SK-N-SH (cell line): ENCODE measurements around the gene SLCO2B1. TPM values are rescaled to one million over a fixed set of nuclear protein-coding genes. Genes with fewer than 3 reads are reported as not detected.

Experiments
- CTCF ChIA-PET: fragments of 300-600, 350-600 bp; formaldehyde crosslinking; extraction: SDS; loops from one replicate; lab custom pipeline; 2021; lab: Yijun Ruan, JAX
- POLR2A ChIA-PET: fragments of 350-600 bp; sonication (Branson Sonifier 250); formaldehyde crosslinking; extraction: SDS; loops from one replicate; lab custom pipeline; 2020; ENCODE audit warnings: antibody characterized with exemption, inconsistent platforms; lab: Yijun Ruan, JAX
- DNase-seq: peaks from one replicate; pipeline ENCODE4 v3.0.0; 2012
- H2AFZ ChIP-seq: fragments of 200-600 bp; sonication (generic); 2 replicates; pipeline ENCODE4 v1.8.1; 2016; ENCODE audit warnings: antibody characterized with exemption, mild to moderate bottlenecking, low read depth
- H3F3A ChIP-seq: fragments of 200-600 bp; sonication (generic); replicated peaks from 2 replicates; pipeline ENCODE3; 2016; ENCODE audit warnings: antibody characterized with exemption, mild to moderate bottlenecking; ENCODE audit not compliant: insufficient read depth
- H3K27ac ChIP-seq, 2 experiments: fragments of 200-500 bp in 1 of 2; fragments of 200-600 bp in 1 of 2; sonication (Bioruptor generic) in 1 of 2; sonication (generic), shearing (Covaris generic) in 1 of 2; 2 replicates each; pipeline versions ENCODE4 v1.5.1 to v1.6.1; 2014 to 2016; ENCODE audit warnings: low read depth in 2 of 2, inconsistent platforms in 1 of 2, low read length in 1 of 2, mild to moderate bottlenecking in 1 of 2, mixed read lengths in 1 of 2
- H3K27me3 ChIP-seq: fragments of 200-600 bp; sonication (generic), shearing (Covaris generic); 2 replicates; pipeline ENCODE4 v1.6.1; 2016; ENCODE audit warnings: mixed run types; ENCODE audit not compliant: insufficient read depth
- H3K36me3 ChIP-seq, 2 experiments: fragments of 200-500 bp in 1 of 2; fragments of 200-600 bp in 1 of 2; sonication (Bioruptor generic) in 1 of 2; sonication (generic) in 1 of 2; replicated peaks in 1 of 2; 2 replicates each; pipeline versions ENCODE3 to v1.5.1; 2014 to 2016; ENCODE audit warnings: low read length in 1 of 2, mild to moderate bottlenecking in 1 of 2; ENCODE audit not compliant: insufficient read depth in 2 of 2, control insufficient read depth in 1 of 2
- H3K4me1 ChIP-seq, 2 experiments: fragments of 200-500 bp in 1 of 2; fragments of 200-600 bp in 1 of 2; sonication (Bioruptor generic) in 1 of 2; sonication (generic), shearing (Covaris generic) in 1 of 2; 2 replicates each; pipeline versions ENCODE4 v1.5.1 to v1.6.1; 2014 to 2016; ENCODE audit warnings: low read depth in 1 of 2, low read length in 1 of 2, mixed run types in 1 of 2; ENCODE audit not compliant: insufficient read depth in 2 of 2, control insufficient read depth in 1 of 2
- H3K4me2 ChIP-seq: fragments of 200-600 bp; sonication (generic), shearing (Covaris generic); 2 replicates; pipeline ENCODE4 v1.6.1; 2017; ENCODE audit warnings: mixed run types
- H3K4me3 ChIP-seq, 2 experiments: fragments of 200-500 bp in 1 of 2; fragments of 200-600 bp in 1 of 2; sonication (Bioruptor generic) in 1 of 2; sonication (generic), shearing (Covaris generic) in 1 of 2; 2 replicates each; pipeline versions ENCODE4 v1.5.1 to v1.8.1; 2014 to 2016; ENCODE audit warnings: low read depth in 2 of 2, inconsistent platforms in 1 of 2, low read length in 1 of 2, mild to moderate bottlenecking in 1 of 2, mixed read lengths in 1 of 2, moderate library complexity in 1 of 2
- H3K79me2 ChIP-seq: fragments of 200-600 bp; sonication (generic); 2 replicates; pipeline ENCODE4 v1.8.1; 2017; ENCODE audit warnings: mild to moderate bottlenecking; ENCODE audit not compliant: insufficient read depth
- H3K9ac ChIP-seq: fragments of 200-600 bp; sonication (generic); 2 replicates; pipeline ENCODE4 v1.6.1; 2017; ENCODE audit warnings: mixed run types
- H3K9me2 ChIP-seq: fragments of 200-600 bp; sonication (generic); 2 replicates; pipeline ENCODE4 v1.6.1; 2017; ENCODE audit warnings: mixed run types
- H3K9me3 ChIP-seq: fragments of 200-600 bp; sonication (generic); 2 replicates; pipeline ENCODE4 v1.6.1; 2017; ENCODE audit warnings: mixed run types, mild to moderate bottlenecking, moderate library complexity
- H4K20me1 ChIP-seq: fragments of 200-600 bp; sonication (generic); 2 replicates; pipeline ENCODE4 v1.6.1; 2017; ENCODE audit warnings: mild to moderate bottlenecking, mixed run types; ENCODE audit not compliant: insufficient read depth
- ELF1 ChIP-seq: IDR thresholded peaks from 2 replicates; pipeline ENCODE4 v1.4.0; 2012
- EP300 ChIP-seq, 2 experiments: IDR thresholded peaks; 2 replicates each; pipeline versions ENCODE4 v1.4.0 to v1.6.1; 2012; ENCODE audit warnings: borderline replicate concordance in 1 of 2, low read depth in 1 of 2, low read length in 1 of 2
- FOSL2 ChIP-seq: IDR thresholded peaks from 2 replicates; pipeline ENCODE4 v1.4.0; 2012; ENCODE audit warnings: low read depth, mild to moderate bottlenecking, moderate library complexity, borderline replicate concordance
- FOXJ3 ChIP-seq: sonication (generic); formaldehyde crosslinking; IDR thresholded peaks from 2 replicates; pipeline ENCODE4 v1.5.1; 2020; ENCODE audit warnings: mild to moderate bottlenecking, missing genetic modification reagents
- FOXM1 ChIP-seq: IDR thresholded peaks from 2 replicates; pipeline ENCODE4 v1.4.0; 2012; ENCODE audit warnings: low read depth, mild to moderate bottlenecking
- GATA2 ChIP-seq: sonication (generic); formaldehyde crosslinking; IDR thresholded peaks from 2 replicates; pipeline ENCODE4 v1.5.0; 2020; ENCODE audit warnings: mild to moderate bottlenecking, missing genetic modification reagents
- JUND ChIP-seq: IDR thresholded peaks from 2 replicates; pipeline ENCODE4 v1.4.0; 2012
- MEF2A ChIP-seq: IDR thresholded peaks from 2 replicates; pipeline ENCODE4 v1.4.0; 2012; ENCODE audit warnings: low read depth, borderline replicate concordance
- NRF1 ChIP-seq: IDR thresholded peaks from 2 replicates; pipeline ENCODE4 v1.6.1; 2012; ENCODE audit warnings: low read depth, mild to moderate bottlenecking, low read length
- POLR2AphosphoS5 ChIP-seq: IDR thresholded peaks from 2 replicates; pipeline ENCODE4 v1.6.1; 2012; ENCODE audit warnings: low read depth, low read length
- RAD21 ChIP-seq: IDR thresholded peaks from 2 replicates; pipeline ENCODE4 v1.6.1; 2012; ENCODE audit warnings: mild to moderate bottlenecking, low read length
- RCOR1 ChIP-seq: fragments of 150-350 bp; IDR thresholded peaks from 2 replicates; pipeline ENCODE4 v1.6.1; 2017; ENCODE audit warnings: antibody characterized with exemption, low read length
- RXRA ChIP-seq: IDR thresholded peaks from 2 replicates; pipeline ENCODE4 v1.4.0; 2012; ENCODE audit warnings: low read depth, mild to moderate bottlenecking, borderline replicate concordance
- SMC3 ChIP-seq: IDR thresholded peaks from 2 replicates; pipeline ENCODE4 v1.6.1; 2012; ENCODE audit warnings: low read depth, low read length, improper control_type of control experiment
- TAF1 ChIP-seq: IDR thresholded peaks from 2 replicates; pipeline ENCODE4 v1.6.1; 2012; ENCODE audit warnings: low read depth, mild to moderate bottlenecking, low read length, moderate library complexity, borderline replicate concordance
- TEAD4 ChIP-seq: IDR thresholded peaks from 2 replicates; pipeline ENCODE4 v1.4.0; 2012; ENCODE audit warnings: mild to moderate bottlenecking, borderline replicate concordance; ENCODE audit not compliant: insufficient read depth
- YY1 ChIP-seq: IDR thresholded peaks from 2 replicates; pipeline ENCODE4 v1.4.0; 2012; ENCODE audit warnings: low read depth, mild to moderate bottlenecking
- WGBS: methylation state at CpG from one replicate; pipeline ENCODE4 v1.1.6; 2017; ENCODE audit warnings: low lambda C conversion rate; 5-methylcytosine and 5-hydroxymethylcytosine counted together
- polyA plus RNA-seq, 3 experiments: library from polyadenylated mRNA; depleted of rRNA; stranded (reverse); fragments of >200 nt; gene quantifications; 2 replicates each; pipeline ENCODE4 v1.2.3, GENCODE V29; 2012
- TF ChIP-seq, protein P1 (sequence below): fragments of 150-350 bp; IDR thresholded peaks from 2 replicates; pipeline ENCODE4 v1.6.1; 2016; ENCODE audit warnings: mild to moderate bottlenecking, low read depth, low read length
- TF ChIP-seq, protein P2 (sequence below): IDR thresholded peaks from 2 replicates; pipeline ENCODE4 v1.4.0; 2012; ENCODE audit warnings: low read depth, borderline replicate concordance
- TF ChIP-seq, protein P3 (sequence below): IDR thresholded peaks from 2 replicates; pipeline ENCODE4 v1.4.0; 2012; ENCODE audit warnings: low read depth

Gene SLCO2B1
- polyA plus RNA-seq, 1 of the 3 experiments (the other 2 are of a cell fraction), result 0.18 TPM

DNA sequence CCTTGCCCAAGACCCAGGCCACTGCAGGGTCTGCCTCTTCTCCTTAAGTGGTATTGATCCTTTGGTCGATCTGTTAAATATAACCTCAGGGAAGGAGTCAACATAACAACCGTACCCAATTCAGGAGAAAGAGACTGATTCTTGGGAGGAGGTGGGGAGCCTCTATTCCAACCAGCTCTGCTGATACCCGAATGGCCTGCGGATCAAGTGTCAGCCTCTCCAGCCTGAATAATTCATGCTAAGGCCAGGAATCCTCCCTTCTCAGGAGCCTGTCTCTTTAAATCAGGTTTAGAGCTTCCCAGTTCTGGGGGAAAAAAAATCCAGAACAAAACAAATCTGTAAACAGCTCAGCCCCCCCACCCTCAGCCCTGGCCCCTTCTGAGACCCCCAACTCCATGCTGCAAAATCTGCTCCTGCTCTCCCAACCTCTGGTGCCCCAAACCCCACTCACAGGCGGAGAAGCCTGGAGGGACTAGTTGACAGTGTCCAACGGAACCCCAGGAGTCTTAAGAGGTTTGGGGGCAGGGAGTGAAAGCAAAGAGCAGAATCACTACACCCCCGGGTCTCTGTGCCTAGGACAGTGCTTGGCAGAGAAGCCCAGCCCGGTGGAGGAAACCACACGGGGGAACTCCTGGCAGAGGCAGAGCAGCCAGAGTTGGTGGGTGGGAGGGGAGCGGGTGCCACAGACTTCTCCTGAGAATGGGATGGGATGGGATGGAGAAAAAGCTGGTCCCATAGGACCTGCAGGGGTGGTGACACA is 88.8 kb downstream of the SLCO2B1 start:
- Histone ChIP-seq H3K9me3 (no peaks in the 10 kb centered on the region), H3K4me2 (no peak overlapping the region), H3K9ac (no peak overlapping the region), H3K4me1 (no peaks in the 10 kb centered on the region; a peak in 1 of 4 replicates), H3K79me2 (no peaks in the 10 kb centered on the region), H4K20me1 (no peaks in the 10 kb centered on the region), H3K27me3 (peaks cover 31% of the 10 kb centered on the region), H3F3A (no peaks in the 10 kb centered on the region), H3K4me3 (no peak overlapping the region), H3K9me2 (no peaks in the 10 kb centered on the region), H3K36me3 (no peaks in the 10 kb centered on the region), H2AFZ (no peak overlapping the region), H3K27ac (no peak overlapping the region)
- DNase-seq, result peak; percentile 10
- ChIA-PET CTCF (interaction anchor here (0.7 to 17.5 kb wide), 11 partner anchors 8 to 313 kb away, joined by 3 to 1115 read pairs (median 16); partner anchors contain the start of gene SLCO2B1), POLR2A (interaction anchor here (1.0 to 2.1 kb wide), 2 partner anchors 97 to 215 kb away, joined by 3 to 7 read pairs; no protein-coding TSS in a partner anchor)
- no peak for TF ChIP-seq ELF1
- TF ChIP-seq YY1, result no peak
- TF ChIP-seq JUND, result no peak
- TF ChIP-seq, protein P1, sequence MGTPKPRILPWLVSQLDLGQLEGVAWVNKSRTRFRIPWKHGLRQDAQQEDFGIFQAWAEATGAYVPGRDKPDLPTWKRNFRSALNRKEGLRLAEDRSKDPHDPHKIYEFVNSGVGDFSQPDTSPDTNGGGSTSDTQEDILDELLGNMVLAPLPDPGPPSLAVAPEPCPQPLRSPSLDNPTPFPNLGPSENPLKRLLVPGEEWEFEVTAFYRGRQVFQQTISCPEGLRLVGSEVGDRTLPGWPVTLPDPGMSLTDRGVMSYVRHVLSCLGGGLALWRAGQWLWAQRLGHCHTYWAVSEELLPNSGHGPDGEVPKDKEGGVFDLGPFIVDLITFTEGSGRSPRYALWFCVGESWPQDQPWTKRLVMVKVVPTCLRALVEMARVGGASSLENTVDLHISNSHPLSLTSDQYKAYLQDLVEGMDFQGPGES, result no peak
- TF ChIP-seq TAF1, result no peak
- WGBS, result 80% methylated on average over 10 of the region's 10 CpGs

DNA sequence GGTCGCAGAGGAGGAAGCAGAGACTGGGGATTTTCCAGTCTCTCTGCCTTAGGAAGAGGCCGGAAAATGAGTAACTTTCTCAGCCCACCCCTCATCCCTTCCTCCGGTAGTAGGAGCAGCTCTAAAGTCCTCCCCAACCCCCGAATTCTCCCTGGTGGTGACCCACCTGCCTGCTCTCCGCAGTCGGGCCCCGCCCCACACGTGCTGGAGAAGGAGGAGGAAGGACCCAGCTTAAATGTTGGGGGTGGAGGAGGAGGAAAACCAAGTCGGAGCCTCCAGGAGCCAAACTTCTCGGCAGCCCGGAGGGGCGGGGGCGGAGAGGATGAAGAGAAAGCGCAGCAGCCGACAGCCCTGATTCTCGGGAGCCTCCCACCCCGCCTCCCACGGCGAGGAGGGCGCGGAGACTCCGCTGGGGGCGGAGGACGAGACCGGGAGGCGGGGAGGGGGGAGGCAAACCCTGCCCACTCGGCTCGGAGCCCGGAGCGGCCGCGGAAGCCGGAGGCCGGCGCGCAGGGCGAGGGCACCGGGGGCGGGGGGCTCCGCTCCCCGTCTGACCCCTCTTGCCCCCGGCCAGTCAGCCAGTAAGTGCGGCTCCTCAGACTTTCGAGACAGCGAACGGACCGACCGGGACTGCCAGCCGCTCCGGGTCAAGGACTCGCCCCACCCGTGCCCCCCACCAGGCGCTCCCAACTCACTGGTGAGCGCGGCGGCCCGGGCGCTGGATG is 89.6 kb downstream of the SLCO2B1 start, which contains the start of gene TPBGL:
TSS of gene TPBGL (plus strand) at position 464 of the 725 bp plus-strand sequence. CDS start 276 bp downstream, outside the sequence.
- Histone ChIP-seq H3K4me3 (peak within 1 kb of the TSS; percentile 53), H3K4me2 (peak within 1 kb of the TSS; percentile 70; the same call in 1 of the 2 replicates), H3K36me3 (no peaks in the 10 kb centered on the region), H2AFZ (peak within 1 kb of the TSS; percentile 35; the same call in 1 of the 2 replicates), H3K27ac (no peak within 1 kb of the TSS; a peak in 1 of 4 replicates), H3K9me3 (no peaks in the 10 kb centered on the region), H3K27me3 (peaks cover 36% of the 10 kb centered on the region), H3K4me1 (no peaks in the 10 kb centered on the region; a peak in 1 of 4 replicates), H3K9me2 (no peaks in the 10 kb centered on the region), H4K20me1 (no peaks in the 10 kb centered on the region), H3K9ac (no peak within 1 kb of the TSS), H3F3A (no peaks in the 10 kb centered on the region), H3K79me2 (no peaks in the 10 kb centered on the region)
- POLR2A ChIA-PET, result interaction anchor here (1.0 to 2.1 kb wide), 7 partner anchors 17 to 216 kb away, joined by 3 to 9 read pairs (median 5); no protein-coding TSS in a partner anchor
- peak; percentile 79 for DNase-seq
- 7% methylated on average over 15 of the region's 58 CpGs for WGBS
- CTCF ChIA-PET, result interaction anchor here (0.7 to 17.5 kb wide), 29 partner anchors 8 to 314 kb away, joined by 3 to 1115 read pairs (median 12); partner anchors contain the start of gene SLCO2B1
- TF ChIP-seq, protein P2, sequence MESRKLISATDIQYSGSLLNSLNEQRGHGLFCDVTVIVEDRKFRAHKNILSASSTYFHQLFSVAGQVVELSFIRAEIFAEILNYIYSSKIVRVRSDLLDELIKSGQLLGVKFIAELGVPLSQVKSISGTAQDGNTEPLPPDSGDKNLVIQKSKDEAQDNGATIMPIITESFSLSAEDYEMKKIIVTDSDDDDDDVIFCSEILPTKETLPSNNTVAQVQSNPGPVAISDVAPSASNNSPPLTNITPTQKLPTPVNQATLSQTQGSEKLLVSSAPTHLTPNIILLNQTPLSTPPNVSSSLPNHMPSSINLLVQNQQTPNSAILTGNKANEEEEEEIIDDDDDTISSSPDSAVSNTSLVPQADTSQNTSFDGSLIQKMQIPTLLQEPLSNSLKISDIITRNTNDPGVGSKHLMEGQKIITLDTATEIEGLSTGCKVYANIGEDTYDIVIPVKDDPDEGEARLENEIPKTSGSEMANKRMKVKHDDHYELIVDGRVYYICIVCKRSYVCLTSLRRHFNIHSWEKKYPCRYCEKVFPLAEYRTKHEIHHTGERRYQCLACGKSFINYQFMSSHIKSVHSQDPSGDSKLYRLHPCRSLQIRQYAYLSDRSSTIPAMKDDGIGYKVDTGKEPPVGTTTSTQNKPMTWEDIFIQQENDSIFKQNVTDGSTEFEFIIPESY, result no peak
- no peak for TF ChIP-seq TEAD4
- no peak for TF ChIP-seq RXRA
- no peak for TF ChIP-seq GATA2 (CRISPR knock-in tag)
- TF ChIP-seq FOXJ3 (CRISPR knock-in tag), result no peak
- TF ChIP-seq, protein P1, result no peak
- no peak for TF ChIP-seq RCOR1
- no peak for TF ChIP-seq POLR2AphosphoS5
- no peak for TF ChIP-seq NRF1
- TF ChIP-seq, protein P3, sequence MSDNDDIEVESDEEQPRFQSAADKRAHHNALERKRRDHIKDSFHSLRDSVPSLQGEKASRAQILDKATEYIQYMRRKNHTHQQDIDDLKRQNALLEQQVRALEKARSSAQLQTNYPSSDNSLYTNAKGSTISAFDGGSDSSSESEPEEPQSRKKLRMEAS, result no peak
- TF ChIP-seq YY1, result no peak
- TF ChIP-seq TAF1, result no peak
- TF ChIP-seq EP300 (IDR thresholded peaks at IDR 0.05; ENCODE audit: borderline replicate concordance in 1 of 2, low read depth in 1 of 2, low read length in 1 of 2), result no peak
- TF ChIP-seq JUND, result no peak
- no peak for TF ChIP-seq MEF2A
- no peak for TF ChIP-seq FOSL2
- no peak for TF ChIP-seq RAD21
- TF ChIP-seq FOXM1, result no peak
- TF ChIP-seq SMC3, result no peak
